Endodermal cell (in vitro differentiated cells): Measurements from ENCODE around the gene FAM83F. TPM values are rescaled to one million over a fixed set of nuclear protein-coding genes. Genes with fewer than 3 reads are reported as not detected.

Experiments
- DNase-seq: peaks from one replicate; pipeline ENCODE4 v3.0.0-alpha.2; 2017
- H3K27ac ChIP-seq: 2 replicates; pipeline ENCODE4 v1.5.1; 2013; ENCODE audit warnings: mild to moderate bottlenecking, low read depth, low read length, moderate library complexity
- H3K27me3 ChIP-seq: 2 replicates; pipeline ENCODE4 v1.6.1; 2013; ENCODE audit warnings: mild to moderate bottlenecking, low read length, moderate library complexity; ENCODE audit not compliant: insufficient read depth, control insufficient read depth, poor library complexity, severe bottlenecking
- H3K36me3 ChIP-seq: 2 replicates; pipeline ENCODE4 v1.7.0; 2013; ENCODE audit warnings: mild to moderate bottlenecking, low read length, moderate library complexity; ENCODE audit not compliant: control insufficient read depth, insufficient read depth
- H3K4me1 ChIP-seq: one replicate; pipeline ENCODE4 v1.7.0; 2013; ENCODE audit warnings: low read length; ENCODE audit not compliant: control insufficient read depth, insufficient read depth
- H3K4me3 ChIP-seq: 2 replicates; pipeline ENCODE4 v1.5.1; 2013; ENCODE audit warnings: mild to moderate bottlenecking, low read length, moderate library complexity
- H3K9ac ChIP-seq: 2 replicates; pipeline ENCODE4 v1.6.1; 2013; ENCODE audit warnings: mild to moderate bottlenecking, low read length, moderate library complexity; ENCODE audit not compliant: poor library complexity, severe bottlenecking; ENCODE audit errors: extremely low read depth
- H3K9me3 ChIP-seq: 2 replicates; pipeline ENCODE4 v1.6.1; 2013; ENCODE audit warnings: mild to moderate bottlenecking, low read length, moderate library complexity; ENCODE audit not compliant: control insufficient read depth
- H3K27ac Mint-ChIP-seq: 2 replicates; pipeline ENCODE4 v1.8.0; 2020; ENCODE audit warnings: mixed read lengths
- H3K27me3 Mint-ChIP-seq: 2 replicates; pipeline ENCODE4 v1.8.0; 2021; ENCODE audit warnings: mild to moderate bottlenecking, mixed read lengths; ENCODE audit not compliant: insufficient read depth
- H3K36me3 Mint-ChIP-seq: 2 replicates; pipeline ENCODE4 v1.8.0; 2020; ENCODE audit warnings: low read depth, mixed read lengths
- H3K4me1 Mint-ChIP-seq: 2 replicates; pipeline ENCODE4 v1.8.0; 2020; ENCODE audit warnings: mixed read lengths
- H3K4me3 Mint-ChIP-seq: 2 replicates; pipeline ENCODE4 v1.8.0; 2020; ENCODE audit warnings: mild to moderate bottlenecking, moderate library complexity, mixed read lengths
- H3K9me3 Mint-ChIP-seq: 2 replicates; pipeline ENCODE4 v1.8.0; 2020; ENCODE audit warnings: mild to moderate bottlenecking, mixed read lengths
- WGBS, 2 experiments: methylation state at CpG; one replicate each; pipeline versions ENCODE4 v1.1.5 to v1.1.7; 2013; ENCODE audit warnings: missing lambda C conversion rate in 2 of 2, mixed read lengths in 1 of 2; ENCODE audit not compliant: insufficient coverage in 1 of 2, insufficient read length in 1 of 2; 5-methylcytosine and 5-hydroxymethylcytosine counted together
- total RNA-seq, 2 donors: library from RNA; stranded (reverse); fragmentation: NEBNext Ultra II Directional in 1 of 2; extraction: Animal tissue kit (Norgen Biotek cat#: 25700) in 1 of 2; gene quantifications; 2 replicates in 1 of 2; 3 replicates in 1 of 2; pipeline ENCODE4 v1.2.1, GENCODE V29; 2021
- TF ChIP-seq, protein P1 (sequence below): fragments of 200-600 bp; sonication (generic); conservative IDR thresholded peaks from 2 replicates; pipeline ENCODE4 v1.5.0; 2021; ENCODE audit warnings: antibody characterized with exemption, mild to moderate bottlenecking

FAM83F gene
- total RNA-seq, 2 donors from 2014 or later: 18.9 to 34.1 TPM

DNA sequence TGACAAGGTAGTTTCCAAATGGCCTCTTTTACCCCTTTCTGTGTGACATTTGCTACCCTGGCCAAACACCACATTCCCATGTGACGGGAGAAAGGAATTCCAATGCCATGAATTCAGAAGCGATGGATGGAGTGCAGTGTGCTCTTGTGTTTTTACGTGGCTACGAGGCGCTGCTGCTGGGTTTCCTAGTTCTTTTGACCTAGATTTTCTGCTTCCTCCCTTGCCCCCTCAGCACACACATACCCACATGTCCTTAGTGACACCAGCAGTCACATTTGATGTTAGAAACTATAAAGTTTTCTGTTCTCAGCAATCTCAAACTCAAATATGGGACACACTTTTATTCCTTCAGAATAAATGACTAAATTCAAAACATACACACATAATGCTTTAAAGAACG, 42.4 kb upstream of the FAM83F start:
- Mint-ChIP-seq H3K27ac (no peak overlapping the region), H3K4me3 (no peak overlapping the region), H3K27me3 (peaks cover 31% of the 10 kb centered on the region), H3K4me1 (peaks cover 22% of the 10 kb centered on the region), H3K9me3 (no peaks in the 10 kb centered on the region), H3K36me3 (no peaks in the 10 kb centered on the region)
- Histone ChIP-seq H3K9me3 (no peaks in the 10 kb centered on the region), H3K27me3 (peaks cover 4% of the 10 kb centered on the region), H3K4me1 (peaks cover 3% of the 10 kb centered on the region), H3K36me3 (no peaks in the 10 kb centered on the region), H3K27ac (no peak overlapping the region), H3K9ac (no peak overlapping the region), H3K4me3 (no peak overlapping the region)
- TF ChIP-seq, protein P1, sequence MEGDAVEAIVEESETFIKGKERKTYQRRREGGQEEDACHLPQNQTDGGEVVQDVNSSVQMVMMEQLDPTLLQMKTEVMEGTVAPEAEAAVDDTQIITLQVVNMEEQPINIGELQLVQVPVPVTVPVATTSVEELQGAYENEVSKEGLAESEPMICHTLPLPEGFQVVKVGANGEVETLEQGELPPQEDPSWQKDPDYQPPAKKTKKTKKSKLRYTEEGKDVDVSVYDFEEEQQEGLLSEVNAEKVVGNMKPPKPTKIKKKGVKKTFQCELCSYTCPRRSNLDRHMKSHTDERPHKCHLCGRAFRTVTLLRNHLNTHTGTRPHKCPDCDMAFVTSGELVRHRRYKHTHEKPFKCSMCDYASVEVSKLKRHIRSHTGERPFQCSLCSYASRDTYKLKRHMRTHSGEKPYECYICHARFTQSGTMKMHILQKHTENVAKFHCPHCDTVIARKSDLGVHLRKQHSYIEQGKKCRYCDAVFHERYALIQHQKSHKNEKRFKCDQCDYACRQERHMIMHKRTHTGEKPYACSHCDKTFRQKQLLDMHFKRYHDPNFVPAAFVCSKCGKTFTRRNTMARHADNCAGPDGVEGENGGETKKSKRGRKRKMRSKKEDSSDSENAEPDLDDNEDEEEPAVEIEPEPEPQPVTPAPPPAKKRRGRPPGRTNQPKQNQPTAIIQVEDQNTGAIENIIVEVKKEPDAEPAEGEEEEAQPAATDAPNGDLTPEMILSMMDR: no peak
- DNase-seq: no peak
- WGBS, 2 experiments: 95 to 98% methylated on average over 5 to 6 of the region's 6 CpGs

DNA sequence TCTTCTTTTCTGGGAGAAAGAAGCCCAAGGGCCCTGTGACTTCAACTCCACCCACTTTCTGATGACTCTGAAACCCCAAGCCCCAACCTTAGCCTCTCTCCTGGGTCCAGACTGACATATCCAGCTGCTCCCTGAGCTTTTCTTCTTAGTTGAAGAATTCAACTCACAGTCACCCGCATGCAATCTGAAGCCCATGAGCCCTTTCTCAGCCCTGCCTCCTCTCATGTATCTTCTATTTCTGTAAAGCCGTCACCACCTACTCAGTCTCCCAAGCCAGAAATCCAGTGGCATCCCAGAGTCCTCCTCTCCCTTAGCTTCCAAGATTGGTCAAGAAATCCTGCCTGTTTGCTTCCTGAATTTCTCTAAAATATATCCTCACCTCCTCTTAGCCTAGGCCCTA, 41.7 kb upstream of the FAM83F start:
- Histone ChIP-seq H3K4me1 (no peaks in the 10 kb centered on the region), H3K9me3 (no peaks in the 10 kb centered on the region), H3K36me3 (no peaks in the 10 kb centered on the region), H3K4me3 (no peak overlapping the region), H3K27me3 (peaks cover 4% of the 10 kb centered on the region), H3K9ac (no peak overlapping the region), H3K27ac (no peak overlapping the region)
- no peaks in the 10 kb centered on the region for H3K9me3 Mint-ChIP-seq
- TF ChIP-seq, protein P1: no peak
- no peaks in the 10 kb centered on the region for H3K36me3 Mint-ChIP-seq
- WGBS, 2 experiments: 88 to 94% methylated on average over 2 of the region's 2 CpGs
- H3K27me3 Mint-ChIP-seq: peaks cover 34% of the 10 kb centered on the region
- no peak overlapping the region for H3K27ac Mint-ChIP-seq
- peaks cover 19% of the 10 kb centered on the region for H3K4me1 Mint-ChIP-seq
- DNase-seq: no peak
- H3K4me3 Mint-ChIP-seq: no peak overlapping the region

DNA sequence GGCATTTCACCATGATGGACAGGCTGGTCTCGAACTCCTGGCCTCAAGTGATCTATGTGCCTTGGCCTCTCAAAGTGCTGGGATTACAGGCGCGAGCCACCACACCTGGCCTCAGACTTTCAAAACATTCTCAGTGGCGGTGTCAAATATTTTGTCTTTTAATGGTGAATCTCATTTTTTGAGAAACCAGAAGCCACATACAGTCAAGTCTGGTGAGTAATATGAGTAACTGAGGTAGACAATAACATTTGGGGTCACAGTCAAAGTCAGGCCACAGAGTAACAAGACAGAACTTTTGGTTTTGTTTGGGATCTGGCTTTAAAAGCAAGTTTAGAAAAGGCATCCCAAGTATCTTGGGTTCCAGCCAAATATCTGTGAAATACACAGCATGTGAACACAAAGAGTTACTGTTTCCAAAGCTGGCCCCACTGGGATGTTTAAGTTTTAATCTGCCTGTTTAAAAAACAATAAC, 40.1 kb upstream of the FAM83F start:
- peaks cover 4% of the 10 kb centered on the region for H3K27me3 ChIP-seq
- no peaks in the 10 kb centered on the region for H3K36me3 Mint-ChIP-seq
- no peaks in the 10 kb centered on the region for H3K36me3 ChIP-seq
- H3K27ac ChIP-seq: no peak overlapping the region
- H3K9me3 ChIP-seq: no peaks in the 10 kb centered on the region
- TF ChIP-seq, protein P1: no peak
- H3K9ac ChIP-seq: no peak overlapping the region
- no peak overlapping the region for H3K4me3 ChIP-seq
- no peak overlapping the region for H3K4me3 Mint-ChIP-seq
- peaks cover 31% of the 10 kb centered on the region for H3K27me3 Mint-ChIP-seq
- no peak overlapping the region for H3K27ac Mint-ChIP-seq
- 91 to 93% methylated on average over 4 of the region's 4 CpGs for WGBS, 2 experiments
- H3K9me3 Mint-ChIP-seq: no peaks in the 10 kb centered on the region
- H3K4me1 ChIP-seq: peaks cover 4% of the 10 kb centered on the region
- H3K4me1 Mint-ChIP-seq: peaks cover 24% of the 10 kb centered on the region
- no peak for DNase-seq
